PFSK-1 (cell line): ENCODE data around the gene ARSD.

Experiments used
- FOXP2 ChIP-seq: optimal IDR thresholded peaks from 2 replicates; pipeline ENCODE3; 2011; ENCODE audit warnings: borderline replicate concordance, control low read depth, inconsistent platforms; ENCODE audit not compliant: insufficient read depth; ENCODE audit errors: extremely low read length, extremely low read depth
- POLR2AphosphoS5 ChIP-seq: IDR thresholded peaks from 2 replicates; pipeline ENCODE4 v1.6.1; 2012; ENCODE audit warnings: low read depth, mild to moderate bottlenecking, control low read depth, low read length, moderate library complexity
- SIN3A ChIP-seq: IDR thresholded peaks from 2 replicates; pipeline ENCODE4 v1.6.1; 2012; ENCODE audit warnings: mild to moderate bottlenecking, low read length, moderate library complexity, borderline replicate concordance; ENCODE audit not compliant: insufficient read depth
- TAF1 ChIP-seq: IDR thresholded peaks from 2 replicates; pipeline ENCODE4 v1.6.1; 2012; ENCODE audit warnings: low read length, control low read depth, borderline replicate concordance; ENCODE audit not compliant: insufficient read depth
- TF ChIP-seq, protein P1 (sequence below), 2 experiments: IDR thresholded peaks; 2 replicates each; pipeline versions ENCODE4 v1.6.1 to v1.8.0; 2011 to 2012; ENCODE audit warnings: low read depth in 2 of 2, low read length in 2 of 2, control low read depth in 1 of 2, inconsistent platforms in 1 of 2, mild to moderate bottlenecking in 1 of 2, moderate library complexity in 1 of 2; ENCODE audit not compliant: insufficient read depth in 1 of 2

DNA sequence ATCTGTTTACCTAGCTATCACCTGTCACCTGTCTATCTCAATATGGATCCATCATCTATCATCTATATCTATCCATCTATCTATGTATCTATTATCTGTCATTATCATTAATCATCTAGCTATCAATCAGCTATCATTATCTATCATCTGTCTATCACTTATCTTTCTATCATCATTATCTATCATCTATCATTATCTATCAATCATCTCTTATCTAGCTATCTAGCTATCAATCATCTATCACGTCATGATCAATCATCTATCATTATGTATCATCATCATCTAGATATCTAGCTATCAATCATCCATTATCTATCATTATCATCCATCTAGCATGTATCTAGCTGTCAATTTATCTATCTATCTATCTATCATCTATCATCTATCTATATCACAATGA is 7.9 kb downstream of the ARSD start:
- TF ChIP-seq SIN3A (no peak), POLR2AphosphoS5 (no peak), TAF1 (no peak), FOXP2 (no peak)
- TF ChIP-seq, protein P1, sequence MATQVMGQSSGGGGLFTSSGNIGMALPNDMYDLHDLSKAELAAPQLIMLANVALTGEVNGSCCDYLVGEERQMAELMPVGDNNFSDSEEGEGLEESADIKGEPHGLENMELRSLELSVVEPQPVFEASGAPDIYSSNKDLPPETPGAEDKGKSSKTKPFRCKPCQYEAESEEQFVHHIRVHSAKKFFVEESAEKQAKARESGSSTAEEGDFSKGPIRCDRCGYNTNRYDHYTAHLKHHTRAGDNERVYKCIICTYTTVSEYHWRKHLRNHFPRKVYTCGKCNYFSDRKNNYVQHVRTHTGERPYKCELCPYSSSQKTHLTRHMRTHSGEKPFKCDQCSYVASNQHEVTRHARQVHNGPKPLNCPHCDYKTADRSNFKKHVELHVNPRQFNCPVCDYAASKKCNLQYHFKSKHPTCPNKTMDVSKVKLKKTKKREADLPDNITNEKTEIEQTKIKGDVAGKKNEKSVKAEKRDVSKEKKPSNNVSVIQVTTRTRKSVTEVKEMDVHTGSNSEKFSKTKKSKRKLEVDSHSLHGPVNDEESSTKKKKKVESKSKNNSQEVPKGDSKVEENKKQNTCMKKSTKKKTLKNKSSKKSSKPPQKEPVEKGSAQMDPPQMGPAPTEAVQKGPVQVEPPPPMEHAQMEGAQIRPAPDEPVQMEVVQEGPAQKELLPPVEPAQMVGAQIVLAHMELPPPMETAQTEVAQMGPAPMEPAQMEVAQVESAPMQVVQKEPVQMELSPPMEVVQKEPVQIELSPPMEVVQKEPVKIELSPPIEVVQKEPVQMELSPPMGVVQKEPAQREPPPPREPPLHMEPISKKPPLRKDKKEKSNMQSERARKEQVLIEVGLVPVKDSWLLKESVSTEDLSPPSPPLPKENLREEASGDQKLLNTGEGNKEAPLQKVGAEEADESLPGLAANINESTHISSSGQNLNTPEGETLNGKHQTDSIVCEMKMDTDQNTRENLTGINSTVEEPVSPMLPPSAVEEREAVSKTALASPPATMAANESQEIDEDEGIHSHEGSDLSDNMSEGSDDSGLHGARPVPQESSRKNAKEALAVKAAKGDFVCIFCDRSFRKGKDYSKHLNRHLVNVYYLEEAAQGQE (IDR thresholded peaks at IDR 0.05; ENCODE audit: insufficient read depth in 1 of 2, low read depth in 2 of 2, low read length in 2 of 2) = no peak
